GM06990 (cell line): ENCODE measurements around the gene CENPU.

ENCODE experiments used
- DNase-seq: peaks from one replicate; pipeline ENCODE4 v3.0.0-alpha.2; 2011; ENCODE audit not compliant: insufficient read length; ENCODE audit errors: extremely low read depth
- H3K27me3 ChIP-seq: replicated peaks from 2 replicates; pipeline ENCODE4 v1.6.0; 2011; ENCODE audit warnings: low read length; ENCODE audit not compliant: control insufficient read depth, insufficient read depth
- H3K36me3 ChIP-seq: 2 replicates; pipeline ENCODE4 v1.5.1; 2011; ENCODE audit warnings: low read length; ENCODE audit not compliant: control insufficient read depth, insufficient read depth
- H3K4me3 ChIP-seq: replicated peaks from 2 replicates; pipeline ENCODE4 v1.5.1; 2011; ENCODE audit warnings: low read depth, mild to moderate bottlenecking, control low read depth, low read length
- TF ChIP-seq, protein P1 (sequence below): IDR thresholded peaks from 2 replicates; pipeline ENCODE4 v1.5.1; 2011; ENCODE audit warnings: low read length, control low read depth, mild to moderate bottlenecking, inconsistent platforms; ENCODE audit not compliant: insufficient read depth, poor library complexity, severe bottlenecking

Gene CENPU

GRCh38 chr4:184760681-184761080 lies 26.8 kb upstream of the CENPU start:
- Histone ChIP-seq H3K36me3 (peaks cover 21% of the 10 kb centered on the region), H3K4me3 (no peak overlapping the region), H3K27me3 (no peaks in the 10 kb centered on the region)
- DNase-seq = no peak
- TF ChIP-seq, protein P1, sequence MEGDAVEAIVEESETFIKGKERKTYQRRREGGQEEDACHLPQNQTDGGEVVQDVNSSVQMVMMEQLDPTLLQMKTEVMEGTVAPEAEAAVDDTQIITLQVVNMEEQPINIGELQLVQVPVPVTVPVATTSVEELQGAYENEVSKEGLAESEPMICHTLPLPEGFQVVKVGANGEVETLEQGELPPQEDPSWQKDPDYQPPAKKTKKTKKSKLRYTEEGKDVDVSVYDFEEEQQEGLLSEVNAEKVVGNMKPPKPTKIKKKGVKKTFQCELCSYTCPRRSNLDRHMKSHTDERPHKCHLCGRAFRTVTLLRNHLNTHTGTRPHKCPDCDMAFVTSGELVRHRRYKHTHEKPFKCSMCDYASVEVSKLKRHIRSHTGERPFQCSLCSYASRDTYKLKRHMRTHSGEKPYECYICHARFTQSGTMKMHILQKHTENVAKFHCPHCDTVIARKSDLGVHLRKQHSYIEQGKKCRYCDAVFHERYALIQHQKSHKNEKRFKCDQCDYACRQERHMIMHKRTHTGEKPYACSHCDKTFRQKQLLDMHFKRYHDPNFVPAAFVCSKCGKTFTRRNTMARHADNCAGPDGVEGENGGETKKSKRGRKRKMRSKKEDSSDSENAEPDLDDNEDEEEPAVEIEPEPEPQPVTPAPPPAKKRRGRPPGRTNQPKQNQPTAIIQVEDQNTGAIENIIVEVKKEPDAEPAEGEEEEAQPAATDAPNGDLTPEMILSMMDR = no peak

GRCh38 chr4:184757810-184758209 lies 23.9 kb upstream of the CENPU start:
- TF ChIP-seq, protein P1 = no peak
- H3K36me3 ChIP-seq = peaks cover 21% of the 10 kb centered on the region
- no peaks in the 10 kb centered on the region for H3K27me3 ChIP-seq
- H3K4me3 ChIP-seq = no peak overlapping the region
- no peak for DNase-seq

DNA sequence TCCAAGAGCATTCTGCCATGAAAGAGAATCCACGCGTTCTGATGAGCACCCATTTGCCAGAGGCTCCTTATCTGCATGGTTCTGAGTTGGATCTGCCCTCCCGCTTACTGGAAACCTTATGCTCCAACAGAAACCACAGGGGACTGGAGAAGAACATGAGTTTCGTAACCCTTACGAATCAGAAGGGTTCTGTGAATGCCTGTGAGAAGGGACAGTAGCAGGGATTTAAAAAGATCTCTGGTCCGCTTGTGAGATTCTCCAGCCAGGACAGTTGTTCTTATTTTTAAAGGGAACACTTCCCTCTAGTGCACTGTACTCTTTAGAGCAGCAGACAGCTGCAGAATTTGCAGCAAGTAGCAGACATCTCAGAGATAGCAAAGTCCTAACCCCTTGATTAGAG lies 22.5 kb upstream of the CENPU start:
- TF ChIP-seq, protein P1 = no peak
- peaks cover 13% of the 10 kb centered on the region for H3K36me3 ChIP-seq
- no peak for DNase-seq
- no peaks in the 10 kb centered on the region for H3K27me3 ChIP-seq
- H3K4me3 ChIP-seq = no peak overlapping the region

DNA sequence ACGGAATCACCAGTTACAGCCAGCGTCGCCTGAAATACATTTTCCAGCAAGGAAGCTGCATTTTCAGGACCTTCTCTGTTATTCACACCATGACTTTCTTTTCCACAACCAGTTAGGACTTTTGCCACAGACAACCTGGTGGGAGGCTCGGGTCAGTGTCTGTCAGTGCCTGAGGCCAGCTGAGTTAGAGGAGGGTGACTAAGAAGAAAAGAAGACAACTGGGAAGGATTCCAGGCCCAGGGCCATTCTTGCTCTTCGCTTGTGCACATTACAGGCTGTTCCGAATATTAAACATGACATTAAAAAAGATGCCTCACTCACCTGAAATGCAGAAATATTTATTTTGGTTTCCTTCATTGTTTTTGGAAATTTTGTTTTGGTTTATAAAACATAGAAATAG lies 21.4 kb upstream of the CENPU start:
- no peak overlapping the region for H3K4me3 ChIP-seq
- no peak for DNase-seq

DNA sequence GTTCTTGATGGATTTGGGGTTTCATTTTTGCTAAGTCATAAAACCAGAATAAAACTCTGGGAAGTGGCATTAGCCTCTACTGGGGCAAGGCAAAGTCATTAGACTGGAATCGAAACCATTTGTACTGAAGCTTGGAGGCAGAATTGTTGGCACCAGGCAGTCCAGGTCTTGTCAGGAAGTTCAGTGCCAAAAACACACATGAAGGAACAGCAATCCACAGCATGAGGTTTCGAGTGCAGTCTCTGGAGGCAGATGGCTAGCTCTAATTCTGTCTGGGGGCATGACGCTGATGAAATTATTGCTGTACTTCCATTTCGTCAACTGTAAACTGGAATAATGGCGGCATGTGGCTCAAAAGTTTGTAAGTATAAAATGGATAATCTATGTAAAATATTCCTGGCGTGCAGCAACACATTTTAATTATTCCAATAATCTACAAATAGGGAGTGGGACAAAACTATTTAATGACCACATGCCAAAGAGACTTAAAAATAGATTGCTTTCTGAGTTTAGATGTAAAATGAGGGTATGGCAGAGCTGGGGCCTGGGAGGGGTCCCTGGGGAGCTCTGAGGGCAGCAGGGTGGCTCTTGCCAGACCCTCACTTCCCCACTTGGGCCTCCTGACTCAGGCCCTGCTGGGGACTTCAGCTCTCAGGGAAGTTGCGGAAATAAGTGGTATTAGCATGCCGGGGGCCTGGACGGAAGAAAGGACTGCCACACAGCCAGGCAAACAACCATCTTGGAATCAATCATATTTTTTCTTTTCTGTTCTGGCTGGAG lies 18.8 kb upstream of the CENPU start:
- Histone ChIP-seq H3K36me3 (peaks cover 8% of the 10 kb centered on the region), H3K27me3 (no peaks in the 10 kb centered on the region), H3K4me3 (no peak overlapping the region)
- TF ChIP-seq, protein P1 = no peak
- DNase-seq = no peak

More for the DNA sequence above, 21.4 kb upstream of the CENPU start:
- TF ChIP-seq, protein P1 = no peak
- H3K27me3 ChIP-seq = no peaks in the 10 kb centered on the region
- H3K36me3 ChIP-seq = peaks cover 10% of the 10 kb centered on the region
